ENCODE results near the gene PMVK. TPM values are rescaled to one million over a fixed set of nuclear protein-coding genes. Genes with fewer than 3 reads are reported as not detected.

Gene PMVK
- total RNA-seq, 1 donor = 11.7 TPM

- DNase-seq (ENCODE audit: low read depth) = no peak
- no peak for TF ChIP-seq CTCF (IDR thresholded peaks at IDR 0.05; ENCODE audit: insufficient read depth, low read length)
- H3K4me3 ChIP-seq (ENCODE audit: low read depth, low read length) = no peak overlapping the region
Observed at GRCh38 chr1:154902938-154903566, 33.5 kb downstream of the PMVK start.

GRCh38 chr1:154901591-154901990 lies 34.9 kb downstream of the PMVK start:
- DNase-seq (ENCODE audit: low read depth) = no peak
- TF ChIP-seq CTCF (IDR thresholded peaks at IDR 0.05; ENCODE audit: insufficient read depth, low read length) = no peak

GRCh38 chr1:154899041-154899440 lies 37.5 kb downstream of the PMVK start:
- TF ChIP-seq CTCF (IDR thresholded peaks at IDR 0.05; ENCODE audit: insufficient read depth, low read length) = no peak
- DNase-seq (ENCODE audit: low read depth) = no peak
- H3K4me3 ChIP-seq (ENCODE audit: low read depth, low read length) = no peak overlapping the region

More at GRCh38 chr1:154901591-154901990, 34.9 kb downstream of the PMVK start:
- no peak overlapping the region for H3K4me3 ChIP-seq (ENCODE audit: low read depth, low read length)

- H3K4me3 ChIP-seq (ENCODE audit: low read depth, low read length) = no peak overlapping the region
- DNase-seq (ENCODE audit: low read depth) = no peak
- no peak for TF ChIP-seq CTCF (IDR thresholded peaks at IDR 0.05; ENCODE audit: insufficient read depth, low read length)
Observed at GRCh38 chr1:154896771-154897286, 39.7 kb downstream of the PMVK start.

GRCh38 chr1:154895798-154896197 lies 40.7 kb downstream of the PMVK start:
- no peak for TF ChIP-seq CTCF (IDR thresholded peaks at IDR 0.05; ENCODE audit: insufficient read depth, low read length)
- DNase-seq (ENCODE audit: low read depth) = peak; percentile 12
- H3K4me3 ChIP-seq (ENCODE audit: low read depth, low read length) = no peak overlapping the region

GRCh38 chr1:154891452-154891851 lies 45.1 kb downstream of the PMVK start:
- no peak for DNase-seq (ENCODE audit: low read depth)
- H3K4me3 ChIP-seq (ENCODE audit: low read depth, low read length) = no peak overlapping the region
- no peak for TF ChIP-seq CTCF (IDR thresholded peaks at IDR 0.05; ENCODE audit: insufficient read depth, low read length)

- no peak overlapping the region for H3K4me3 ChIP-seq (ENCODE audit: low read depth, low read length)
- DNase-seq (ENCODE audit: low read depth) = no peak
- no peak for TF ChIP-seq CTCF (IDR thresholded peaks at IDR 0.05; ENCODE audit: insufficient read depth, low read length)
Observed at GRCh38 chr1:154888757-154889156, 47.8 kb downstream of the PMVK start.

Measured in fibroblast of the aortic adventitia (primary cell).